Gastroesophageal sphincter (tissue), 4 donors: ENCODE measurements around the gene MTIF2. TPM values are rescaled to one million over a fixed set of nuclear protein-coding genes. Genes with fewer than 3 reads are reported as not detected.
"Not testable (repeated sequence)": the region's sequence is repeated elsewhere in the genome, so short reads cannot be mapped to it uniquely, and the experiment has no call there.

ENCODE experiments used
- ATAC-seq: fragments of 150-250 bp; one replicate; pipeline ENCODE4 v1.9.1; 2016; ENCODE audit warnings: mild to moderate bottlenecking, moderate library complexity
- H3K27ac ChIP-seq, 4 donors: fragments of 200-600 bp; sonication (generic) in 3 of 4; 1 replicate in 3 of 4; 2 replicates in 1 of 4; pipeline ENCODE4 v1.5.1; 2016 to 2019
- H3K27me3 ChIP-seq: fragments of 200-600 bp; sonication (generic); one replicate; pipeline ENCODE4 v1.5.1; 2019
- H3K36me3 ChIP-seq, 2 donors: fragments of 200-600 bp; sonication (generic); one replicate each; pipeline ENCODE4 v1.5.1; 2019; ENCODE audit warnings: control low read depth in 1 of 2
- H3K4me1 ChIP-seq, 3 donors: fragments of 200-600 bp; sonication (generic); 1 replicate in 2 of 3; 2 replicates in 1 of 3; pipeline ENCODE4 v1.5.1; 2016 to 2019; ENCODE audit warnings: control low read depth in 2 of 3
- H3K4me3 ChIP-seq, 2 donors: fragments of 200-600 bp; sonication (generic); one replicate each; pipeline ENCODE4 v1.5.1; 2019; ENCODE audit warnings: mild to moderate bottlenecking in 1 of 2, moderate library complexity in 1 of 2
- H3K9me3 ChIP-seq, 3 donors: fragments of 200-600 bp; sonication (generic); one replicate each; pipeline ENCODE4 v1.5.1; 2017 to 2019; ENCODE audit warnings: control low read depth in 2 of 3
- EP300 ChIP-seq: sonication (generic); formaldehyde crosslinking; IDR thresholded peaks from one replicate; pipeline ENCODE4 v1.6.1; 2017; ENCODE audit warnings: antibody characterized with exemption, mild to moderate bottlenecking
- POLR2A ChIP-seq, 2 donors: fragments of 450-650 bp; IDR thresholded peaks; one replicate each; pipeline ENCODE4 v1.6.1; 2017; ENCODE audit warnings: antibody characterized with exemption in 2 of 2, mild to moderate bottlenecking in 2 of 2, moderate library complexity in 1 of 2
- POLR2AphosphoS5 ChIP-seq: sonication (generic); formaldehyde crosslinking; IDR thresholded peaks from one replicate; pipeline ENCODE4 v1.6.1; 2017; ENCODE audit warnings: antibody characterized with exemption
- WGBS, 2 donors: methylation state at CpG; one replicate each; pipeline ENCODE4 v1.1.5; 2018; ENCODE audit warnings: low coverage in 1 of 2; 5-methylcytosine and 5-hydroxymethylcytosine counted together
- total RNA-seq, 4 donors: library from RNA; depleted of rRNA; stranded (reverse); fragments of >200 nt; gene quantifications; one replicate each; pipeline ENCODE4 v1.1.0, GENCODE V29; 2016
- TF ChIP-seq, protein P1 (sequence below), 4 experiments: fragments of 200-600 bp in 2 of 4; fragments of 450-650 bp in 2 of 4; sonication (generic) in 1 of 4; IDR thresholded peaks; one replicate each; pipeline ENCODE4 v1.5.1; 2017 to 2019; ENCODE audit warnings: antibody characterized with exemption in 4 of 4, mild to moderate bottlenecking in 2 of 4, moderate library complexity in 2 of 4

The MTIF2 gene
- total RNA-seq, 4 donors from 2014 or later, result 19.1 to 24.0 (median 22.4) TPM

DNA sequence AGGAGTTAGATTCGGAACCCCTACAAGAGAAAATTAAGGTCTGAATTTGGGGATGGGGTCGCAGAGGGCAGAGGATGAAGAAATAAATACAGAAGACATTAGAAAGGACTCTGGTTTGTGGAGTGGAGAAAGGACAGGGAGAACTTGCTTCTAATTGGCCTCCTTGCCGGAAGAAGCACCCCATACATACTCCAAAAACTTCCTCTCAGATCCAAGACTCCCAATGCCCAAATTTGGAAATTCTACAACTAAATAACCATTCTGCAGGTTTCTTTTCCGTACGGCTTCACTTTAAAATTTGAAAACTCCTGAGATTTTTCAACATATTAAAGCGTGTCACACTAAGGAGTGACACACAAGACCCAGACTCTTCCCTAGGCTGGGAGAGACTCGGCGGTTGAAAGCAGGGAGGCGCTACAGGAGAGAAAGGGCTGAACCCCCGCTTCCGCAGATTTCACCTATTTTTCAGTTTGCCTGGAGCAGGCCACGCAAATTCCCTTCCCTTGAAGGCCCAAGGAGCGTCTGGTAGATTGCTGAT lies 37.4 kb downstream of the MTIF2 start:
- ATAC-seq, result no peak
- Histone ChIP-seq H3K36me3 (peaks cover 4 to 31% of the 10 kb centered on the region in 2 donors), H3K27me3 (no peaks in the 10 kb centered on the region), H3K4me3 (peak overlapping the region; percentile 67 to 98), H3K4me1 (peaks cover 4 to 46% (median 8%) of the 10 kb centered on the region in 3 donors), H3K9me3 (no peaks in the 10 kb centered on the region), H3K27ac (peak overlapping the region; percentile 89 to 96 (median 90))
- 4 to 14% methylated on average over 7 to 13 of the region's 13 CpGs for WGBS, 2 donors
- no peak for TF ChIP-seq POLR2A (IDR thresholded peaks at IDR 0.05)
- TF ChIP-seq EP300, result no peak
- TF ChIP-seq, protein P1, sequence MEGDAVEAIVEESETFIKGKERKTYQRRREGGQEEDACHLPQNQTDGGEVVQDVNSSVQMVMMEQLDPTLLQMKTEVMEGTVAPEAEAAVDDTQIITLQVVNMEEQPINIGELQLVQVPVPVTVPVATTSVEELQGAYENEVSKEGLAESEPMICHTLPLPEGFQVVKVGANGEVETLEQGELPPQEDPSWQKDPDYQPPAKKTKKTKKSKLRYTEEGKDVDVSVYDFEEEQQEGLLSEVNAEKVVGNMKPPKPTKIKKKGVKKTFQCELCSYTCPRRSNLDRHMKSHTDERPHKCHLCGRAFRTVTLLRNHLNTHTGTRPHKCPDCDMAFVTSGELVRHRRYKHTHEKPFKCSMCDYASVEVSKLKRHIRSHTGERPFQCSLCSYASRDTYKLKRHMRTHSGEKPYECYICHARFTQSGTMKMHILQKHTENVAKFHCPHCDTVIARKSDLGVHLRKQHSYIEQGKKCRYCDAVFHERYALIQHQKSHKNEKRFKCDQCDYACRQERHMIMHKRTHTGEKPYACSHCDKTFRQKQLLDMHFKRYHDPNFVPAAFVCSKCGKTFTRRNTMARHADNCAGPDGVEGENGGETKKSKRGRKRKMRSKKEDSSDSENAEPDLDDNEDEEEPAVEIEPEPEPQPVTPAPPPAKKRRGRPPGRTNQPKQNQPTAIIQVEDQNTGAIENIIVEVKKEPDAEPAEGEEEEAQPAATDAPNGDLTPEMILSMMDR (IDR thresholded peaks at IDR 0.05), result no peak
- no peak for TF ChIP-seq POLR2AphosphoS5

DNA sequence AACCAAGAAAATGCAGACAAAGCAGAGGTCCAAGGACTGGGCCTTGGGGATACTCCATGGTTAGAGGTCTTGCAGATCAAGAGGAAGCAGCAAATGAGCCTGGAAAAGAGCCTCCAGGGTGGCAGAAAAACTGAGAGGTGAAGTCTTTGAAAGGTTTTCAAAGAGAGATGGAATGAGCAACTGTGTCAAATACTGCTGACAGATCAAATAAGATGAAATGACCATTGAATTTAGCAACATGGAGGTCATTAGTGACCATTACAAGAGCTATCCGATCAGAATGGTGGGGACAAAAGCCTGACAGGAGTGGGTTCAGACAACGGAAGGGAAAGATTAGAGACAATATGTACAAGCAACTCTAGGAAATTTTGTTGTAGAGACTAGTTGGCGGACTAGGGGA lies 38.5 kb downstream of the MTIF2 start:
- Histone ChIP-seq H3K4me1 (peaks cover 4 to 46% (median 8%) of the 10 kb centered on the region in 3 donors), H3K9me3 (no peaks in the 10 kb centered on the region), H3K36me3 (peaks cover 4 to 20% of the 10 kb centered on the region in 2 donors), H3K4me3 (no peak overlapping the region), H3K27ac (peak overlapping the region in 1 of 4 donors; percentile 28), H3K27me3 (no peaks in the 10 kb centered on the region)
- 98 to 100% methylated on average over 1 to 3 of the region's 3 CpGs for WGBS, 2 donors
- no peak for TF ChIP-seq POLR2AphosphoS5
- TF ChIP-seq, protein P1 (IDR thresholded peaks at IDR 0.05), result no peak
- no peak for TF ChIP-seq POLR2A (IDR thresholded peaks at IDR 0.05)
- no peak for TF ChIP-seq EP300
- no peak for ATAC-seq

DNA sequence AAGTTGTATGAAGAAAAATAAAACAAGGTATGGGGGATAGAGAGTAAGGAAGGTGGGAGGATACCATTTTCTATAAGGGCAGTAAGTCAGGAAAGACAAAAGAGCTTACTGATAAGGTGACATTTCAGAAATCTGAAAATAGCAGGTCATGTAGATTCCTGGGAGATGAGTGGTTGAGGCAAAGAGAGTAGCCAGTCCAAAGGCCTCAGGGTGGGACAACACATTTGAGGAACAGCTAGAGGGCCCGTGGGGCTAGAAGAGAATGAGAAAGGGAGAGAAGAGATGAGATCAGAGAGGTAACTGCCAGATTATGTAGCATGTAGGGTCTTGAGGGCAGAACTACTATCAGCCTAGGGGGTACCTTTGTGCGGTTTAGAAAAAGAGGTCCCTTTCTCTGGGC lies 39.8 kb downstream of the MTIF2 start:
- Histone ChIP-seq H3K4me1 (peaks cover 4 to 38% (median 5%) of the 10 kb centered on the region in 3 donors), H3K27ac (no peak overlapping the region), H3K27me3 (no peaks in the 10 kb centered on the region), H3K9me3 (no peaks in the 10 kb centered on the region), H3K4me3 (no peak overlapping the region), H3K36me3 (peaks cover 0 to 7% of the 10 kb centered on the region in 2 donors)
- TF ChIP-seq, protein P1 (IDR thresholded peaks at IDR 0.05), result no peak
- TF ChIP-seq EP300 (no peak), POLR2A (IDR thresholded peaks at IDR 0.05) (no peak), POLR2AphosphoS5 (no peak)
- WGBS, 2 donors, result 81 to 90% methylated on average over 2 of the region's 2 CpGs
- ATAC-seq, result no peak

DNA sequence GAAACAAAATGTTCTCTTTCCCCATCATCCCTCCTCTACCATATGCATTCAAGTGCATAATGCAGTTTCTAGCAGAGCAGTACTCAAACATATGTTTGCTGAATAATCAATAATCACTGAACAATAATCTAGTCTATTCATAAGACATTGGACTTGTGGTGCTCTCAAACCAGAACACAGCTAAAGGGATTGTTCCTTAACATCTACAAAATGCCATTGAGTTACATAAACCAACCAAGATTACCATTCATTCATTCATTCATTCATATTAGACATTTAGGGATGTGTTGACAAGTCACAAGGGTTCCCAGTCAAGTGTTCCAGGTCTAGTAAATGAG lies 40.8 kb downstream of the MTIF2 start:
- H3K4me1 ChIP-seq, result peaks cover 0 to 28% (median 0%) of the 10 kb centered on the region in 3 donors
- H3K27me3 ChIP-seq, result no peaks in the 10 kb centered on the region
- no peaks in the 10 kb centered on the region for H3K36me3 ChIP-seq
- H3K4me3 ChIP-seq, result no peak overlapping the region
- no peak for ATAC-seq
- H3K27ac ChIP-seq, result no peak overlapping the region
- TF ChIP-seq EP300, result no peak
- TF ChIP-seq POLR2AphosphoS5, result no peak
- TF ChIP-seq POLR2A (IDR thresholded peaks at IDR 0.05), result no peak
- no peaks in the 10 kb centered on the region for H3K9me3 ChIP-seq

DNA sequence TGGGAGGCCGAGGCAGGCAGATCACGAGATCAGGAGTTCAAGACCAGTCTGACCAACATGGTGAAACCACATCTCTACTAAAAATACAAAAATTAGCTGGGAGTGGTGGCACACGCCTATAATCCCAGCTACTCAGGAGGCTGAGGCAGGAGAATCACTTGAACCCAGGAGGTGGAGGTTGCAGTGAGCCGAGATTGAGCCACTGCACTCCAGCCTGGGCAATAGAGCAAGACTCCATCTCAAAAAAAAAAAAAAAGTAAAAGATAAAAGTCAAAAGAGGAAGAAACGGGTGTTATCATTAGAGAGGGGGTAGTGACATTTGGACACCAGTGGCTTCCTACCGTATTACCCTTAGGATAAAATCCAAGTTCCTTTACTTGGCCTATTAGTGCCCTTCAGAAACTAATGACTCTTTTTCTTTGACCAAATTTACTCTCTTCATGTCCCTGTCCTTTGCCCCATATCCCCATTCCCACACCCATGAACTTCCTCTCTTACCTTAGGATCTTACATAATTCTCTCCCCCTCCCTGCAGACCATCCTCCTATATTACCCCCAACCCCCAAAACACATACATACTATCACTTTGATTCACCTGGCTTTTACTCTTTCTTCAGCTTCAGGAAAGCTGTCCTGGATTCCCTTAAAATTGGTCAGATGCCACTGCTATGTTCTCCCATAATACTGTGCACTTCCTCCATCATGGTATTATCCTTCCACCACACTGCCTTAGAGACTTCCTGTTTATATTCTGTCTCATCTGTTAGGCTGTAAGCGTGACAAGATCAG lies 41.4 kb downstream of the MTIF2 start:
- not testable (repeated sequence) for H3K36me3 ChIP-seq, H3K27me3 ChIP-seq, H3K9me3 ChIP-seq, ATAC-seq, H3K4me3 ChIP-seq
- Histone ChIP-seq H3K4me1 (peaks cover 0 to 32% (median 0%) of the 10 kb centered on the region in 3 donors), H3K27ac (peak overlapping the region in 1 of 4 donors; percentile 1)
- WGBS, 2 donors, result 63 to 71% methylated on average over 2 to 7 of the region's 7 CpGs

DNA sequence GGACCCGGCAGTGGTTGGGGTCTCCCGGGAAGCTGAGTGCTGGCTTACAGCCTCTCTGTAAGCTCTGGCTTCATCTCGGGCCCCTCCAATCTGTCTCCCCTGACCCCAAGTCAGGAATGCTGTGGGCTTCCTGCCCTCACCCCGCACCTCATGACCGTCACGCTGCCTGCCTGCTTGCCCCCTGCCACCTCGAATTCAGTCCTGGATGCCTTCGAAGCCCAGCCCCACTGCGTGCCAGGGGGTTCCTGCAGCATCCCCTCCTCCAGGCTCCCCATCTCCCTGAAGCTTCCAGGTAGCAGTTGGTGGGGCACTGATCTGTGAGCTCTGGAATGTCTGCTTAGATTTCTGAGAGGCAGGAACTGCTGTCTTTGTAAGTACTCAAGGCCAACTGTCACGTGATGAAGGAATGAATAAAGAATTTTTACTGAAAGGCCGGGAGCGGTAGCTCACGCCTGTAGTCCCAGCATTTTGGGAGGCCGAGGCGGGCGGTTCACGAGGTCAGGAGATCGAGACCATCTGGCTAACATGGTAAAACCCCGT lies 43.5 kb downstream of the MTIF2 start:
- 77% methylated on average over 5 of the region's 19 CpGs; no CpG with 5 or more reads in 1 of the 2 donors for WGBS, 2 donors
- ATAC-seq, result no peak
- Histone ChIP-seq H3K36me3 (no peaks in the 10 kb centered on the region), H3K4me3 (no peak overlapping the region), H3K27ac (peak overlapping the region in 1 of 4 donors; percentile 96), H3K4me1 (peaks cover 0 to 22% (median 0%) of the 10 kb centered on the region in 3 donors), H3K27me3 (no peaks in the 10 kb centered on the region), H3K9me3 (no peaks in the 10 kb centered on the region)
- TF ChIP-seq POLR2A (IDR thresholded peaks at IDR 0.05) (no peak), POLR2AphosphoS5 (no peak), EP300 (no peak)
- TF ChIP-seq, protein P1 (IDR thresholded peaks at IDR 0.05), result no peak
